ENCODE measurements around the gene FAM184B. TPM values are rescaled to one million over a fixed set of nuclear protein-coding genes. Genes with fewer than 3 reads are reported as not detected.

Gene FAM184B
- total RNA-seq, 2 experiments from 2014 or later = 0.03 TPM; not detected in 1

GRCh38 chr4:17753646-17754045, 27.8 kb downstream of the FAM184B start:
- CTCF ChIA-PET = no interaction called here

GRCh38 chr4:17740702-17741101, 40.7 kb downstream of the FAM184B start:
- ChIA-PET CTCF (no interaction called here), POLR2A (no interaction called here)
- Mint-ChIP-seq H3K4me3 (no peak overlapping the region), H3K27me3 (ENCODE audit: low read depth) (no peaks in the 10 kb centered on the region), H3K27ac (no peak overlapping the region), H3K4me1 (ENCODE audit: low read depth) (no peaks in the 10 kb centered on the region), H3K36me3 (ENCODE audit: low read depth) (no peaks in the 10 kb centered on the region), H3K9me3 (ENCODE audit: insufficient read depth) (no peaks in the 10 kb centered on the region)
- DNase-seq = no peak
- no peak for ATAC-seq

More at GRCh38 chr4:17753646-17754045, 27.8 kb downstream of the FAM184B start:
- Mint-ChIP-seq H3K27me3 (ENCODE audit: low read depth) (peaks cover 17% of the 10 kb centered on the region), H3K4me3 (no peak overlapping the region), H3K36me3 (ENCODE audit: low read depth) (no peaks in the 10 kb centered on the region), H3K9me3 (ENCODE audit: insufficient read depth) (no peaks in the 10 kb centered on the region), H3K27ac (no peak overlapping the region), H3K4me1 (ENCODE audit: low read depth) (no peaks in the 10 kb centered on the region)
- DNase-seq (no peak), ATAC-seq (no peak)
- POLR2A ChIA-PET = no interaction called here

GRCh38 chr4:17736484-17736883, 44.9 kb downstream of the FAM184B start:
- Mint-ChIP-seq H3K4me3 (no peak overlapping the region), H3K4me1 (ENCODE audit: low read depth) (no peaks in the 10 kb centered on the region), H3K27ac (no peak overlapping the region), H3K36me3 (ENCODE audit: low read depth) (no peaks in the 10 kb centered on the region), H3K27me3 (ENCODE audit: low read depth) (peaks cover 5% of the 10 kb centered on the region), H3K9me3 (ENCODE audit: insufficient read depth) (no peaks in the 10 kb centered on the region)
- ChIA-PET POLR2A (no interaction called here), CTCF (interaction anchor here (1.0 kb wide), 1 partner anchor 14 kb away, joined by 3 read pairs; no protein-coding TSS in a partner anchor)
- DNase-seq (no peak), ATAC-seq (no peak)

GRCh38 chr4:17726911-17727310, 54.5 kb downstream of the FAM184B start:
- CTCF ChIA-PET = no interaction called here
- H3K27ac Mint-ChIP-seq = no peak overlapping the region
- H3K36me3 Mint-ChIP-seq (ENCODE audit: low read depth) = no peaks in the 10 kb centered on the region
- peaks cover 5% of the 10 kb centered on the region for H3K9me3 Mint-ChIP-seq (ENCODE audit: insufficient read depth)
- peaks cover 4% of the 10 kb centered on the region for H3K27me3 Mint-ChIP-seq (ENCODE audit: low read depth)
- no peak for ATAC-seq
- H3K4me3 Mint-ChIP-seq = no peak overlapping the region
- no peak for DNase-seq
- H3K4me1 Mint-ChIP-seq (ENCODE audit: low read depth) = no peaks in the 10 kb centered on the region
- POLR2A ChIA-PET = no interaction called here

GRCh38 chr4:17723648-17724047, 57.8 kb downstream of the FAM184B start:
- Mint-ChIP-seq H3K4me1 (ENCODE audit: low read depth) (no peaks in the 10 kb centered on the region), H3K36me3 (ENCODE audit: low read depth) (no peaks in the 10 kb centered on the region), H3K27me3 (ENCODE audit: low read depth) (no peaks in the 10 kb centered on the region), H3K27ac (no peak overlapping the region), H3K9me3 (ENCODE audit: insufficient read depth) (peaks cover 5% of the 10 kb centered on the region), H3K4me3 (no peak overlapping the region)
- CTCF ChIA-PET = no interaction called here
- DNase-seq = no peak
- POLR2A ChIA-PET = no interaction called here
- no peak for ATAC-seq

GRCh38 chr4:17722356-17722700, 59.1 kb downstream of the FAM184B start:
- no peak for DNase-seq
- H3K9me3 Mint-ChIP-seq (ENCODE audit: insufficient read depth) = no peaks in the 10 kb centered on the region
- CTCF ChIA-PET = no interaction called here
- H3K27me3 Mint-ChIP-seq (ENCODE audit: low read depth) = no peaks in the 10 kb centered on the region
- H3K4me1 Mint-ChIP-seq (ENCODE audit: low read depth) = no peaks in the 10 kb centered on the region
- POLR2A ChIA-PET = no interaction called here
- no peak overlapping the region for H3K4me3 Mint-ChIP-seq
- ATAC-seq = no peak
- H3K27ac Mint-ChIP-seq = no peak overlapping the region
- no peaks in the 10 kb centered on the region for H3K36me3 Mint-ChIP-seq (ENCODE audit: low read depth)

- ATAC-seq = no peak
- POLR2A ChIA-PET = no interaction called here
- CTCF ChIA-PET = no interaction called here
- H3K36me3 Mint-ChIP-seq (ENCODE audit: low read depth) = no peaks in the 10 kb centered on the region
- DNase-seq = no peak
- no peaks in the 10 kb centered on the region for H3K27me3 Mint-ChIP-seq (ENCODE audit: low read depth)
- no peak overlapping the region for H3K4me3 Mint-ChIP-seq
- H3K27ac Mint-ChIP-seq = no peak overlapping the region
- H3K9me3 Mint-ChIP-seq (ENCODE audit: insufficient read depth) = no peaks in the 10 kb centered on the region
- no peaks in the 10 kb centered on the region for H3K4me1 Mint-ChIP-seq (ENCODE audit: low read depth)
These were observed 59.7 kb downstream of the FAM184B start for GRCh38 chr4:17721496-17722355.

- H3K27me3 Mint-ChIP-seq (ENCODE audit: low read depth) = peaks cover 2% of the 10 kb centered on the region
- CTCF ChIA-PET = no interaction called here
- ATAC-seq = no peak
These were observed 62.3 kb downstream of the FAM184B start for GRCh38 chr4:17719106-17719505.

GRCh38 chr4:17718471-17718870, 63.0 kb downstream of the FAM184B start:
- DNase-seq = no peak
- no peak overlapping the region for H3K4me3 Mint-ChIP-seq
- H3K36me3 Mint-ChIP-seq (ENCODE audit: low read depth) = no peaks in the 10 kb centered on the region
- ChIA-PET POLR2A (no interaction called here), CTCF (no interaction called here)
- no peaks in the 10 kb centered on the region for H3K4me1 Mint-ChIP-seq (ENCODE audit: low read depth)
- ATAC-seq = no peak
- H3K27me3 Mint-ChIP-seq (ENCODE audit: low read depth) = peaks cover 2% of the 10 kb centered on the region
- no peak overlapping the region for H3K27ac Mint-ChIP-seq
- H3K9me3 Mint-ChIP-seq (ENCODE audit: insufficient read depth) = no peaks in the 10 kb centered on the region

More at GRCh38 chr4:17719106-17719505, 62.3 kb downstream of the FAM184B start:
- no peak overlapping the region for H3K4me3 Mint-ChIP-seq
- no peaks in the 10 kb centered on the region for H3K36me3 Mint-ChIP-seq (ENCODE audit: low read depth)
- DNase-seq = no peak
- H3K4me1 Mint-ChIP-seq (ENCODE audit: low read depth) = no peaks in the 10 kb centered on the region
- no peak overlapping the region for H3K27ac Mint-ChIP-seq
- POLR2A ChIA-PET = no interaction called here
- no peaks in the 10 kb centered on the region for H3K9me3 Mint-ChIP-seq (ENCODE audit: insufficient read depth)

GRCh38 chr4:17717301-17717700, 64.1 kb downstream of the FAM184B start:
- Mint-ChIP-seq H3K27me3 (ENCODE audit: low read depth) (peaks cover 2% of the 10 kb centered on the region), H3K27ac (no peak overlapping the region), H3K4me1 (ENCODE audit: low read depth) (no peaks in the 10 kb centered on the region), H3K9me3 (ENCODE audit: insufficient read depth) (no peaks in the 10 kb centered on the region), H3K4me3 (no peak overlapping the region), H3K36me3 (ENCODE audit: low read depth) (no peaks in the 10 kb centered on the region)
- DNase-seq (no peak), ATAC-seq (no peak)
- ChIA-PET POLR2A (no interaction called here), CTCF (no interaction called here)

- H3K27ac Mint-ChIP-seq = no peak overlapping the region
- no peaks in the 10 kb centered on the region for H3K36me3 Mint-ChIP-seq (ENCODE audit: low read depth)
- ATAC-seq (no peak), DNase-seq (no peak)
- ChIA-PET POLR2A (no interaction called here), CTCF (no interaction called here)
- no peaks in the 10 kb centered on the region for H3K9me3 Mint-ChIP-seq (ENCODE audit: insufficient read depth)
- H3K27me3 Mint-ChIP-seq (ENCODE audit: low read depth) = peaks cover 2% of the 10 kb centered on the region
- H3K4me1 Mint-ChIP-seq (ENCODE audit: low read depth) = no peaks in the 10 kb centered on the region
- H3K4me3 Mint-ChIP-seq = no peak overlapping the region
These were observed 65.9 kb downstream of the FAM184B start for GRCh38 chr4:17715511-17715910.

- ATAC-seq = no peak
- POLR2A ChIA-PET = no interaction called here
- CTCF ChIA-PET = no interaction called here
These were observed 67.6 kb downstream of the FAM184B start for GRCh38 chr4:17713779-17714178.

GRCh38 chr4:17712166-17712565, 69.3 kb downstream of the FAM184B start:
- H3K9me3 Mint-ChIP-seq (ENCODE audit: insufficient read depth) = no peaks in the 10 kb centered on the region
- CTCF ChIA-PET = no interaction called here
- H3K27ac Mint-ChIP-seq = no peak overlapping the region
- POLR2A ChIA-PET = no interaction called here
- peaks cover 2% of the 10 kb centered on the region for H3K27me3 Mint-ChIP-seq (ENCODE audit: low read depth)
- ATAC-seq (no peak), DNase-seq (no peak)
- H3K36me3 Mint-ChIP-seq (ENCODE audit: low read depth) = no peaks in the 10 kb centered on the region
- no peak overlapping the region for H3K4me3 Mint-ChIP-seq
- H3K4me1 Mint-ChIP-seq (ENCODE audit: low read depth) = no peaks in the 10 kb centered on the region

More at GRCh38 chr4:17713779-17714178, 67.6 kb downstream of the FAM184B start:
- Mint-ChIP-seq H3K36me3 (ENCODE audit: low read depth) (no peaks in the 10 kb centered on the region), H3K27ac (no peak overlapping the region), H3K4me3 (no peak overlapping the region), H3K4me1 (ENCODE audit: low read depth) (no peaks in the 10 kb centered on the region), H3K27me3 (ENCODE audit: low read depth) (peaks cover 2% of the 10 kb centered on the region), H3K9me3 (ENCODE audit: insufficient read depth) (no peaks in the 10 kb centered on the region)
- DNase-seq = no peak
